ENCODE data around the gene TCTN1. TPM values are rescaled to one million over a fixed set of nuclear protein-coding genes. Genes with fewer than 3 reads are reported as not detected.

Gene TCTN1
- total and polyA plus RNA-seq, 2 of the 8 experiments (the other 6 are each of a cell fraction or from before 2014, with no cell fraction given), result 14.7 to 16.4 TPM

- H3K14ac ChIP-seq (ENCODE audit: insufficient read length), result no peak overlapping the region
- H2BK120ac ChIP-seq (replicated peaks; ENCODE audit: low read depth, low read length), result no peak overlapping the region
- H3K27me3 ChIP-seq (replicated peaks in 1 of 4; ENCODE audit: control insufficient read depth in 3 of 4, extremely low read depth in 1 of 4, insufficient read depth in 3 of 4, low read length in 3 of 4), result no peaks in the 10 kb centered on the region
- H3K9me3 ChIP-seq (ENCODE audit: insufficient read depth in 2 of 2, low read depth in 1 of 2, low read length in 1 of 2), result no peaks in the 10 kb centered on the region
- TF ChIP-seq SIRT6 (IDR thresholded peaks at IDR 0.05; ENCODE audit: low read length) (no peak), SIN3A (conservative IDR thresholded peaks at IDR 0.05 in 1 of 2, IDR thresholded peaks at IDR 0.05 in 1 of 2; ENCODE audit: low read depth in 1 of 2, low read length in 2 of 2) (no peak)
- no peaks in the 10 kb centered on the region for H3K4me1 ChIP-seq (replicated peaks in 1 of 4; ENCODE audit: control insufficient read depth in 3 of 4, insufficient read depth in 4 of 4, low read length in 3 of 4)
- FAIRE-seq, result no peak
- H2AK5ac ChIP-seq (ENCODE audit: low read depth, low read length), result no peak overlapping the region
- DNase-seq (ENCODE audit: low read depth in 1 of 2, low spot score in 2 of 2), result no peak
- no peak overlapping the region for H3K4ac ChIP-seq (replicated peaks; ENCODE audit: insufficient read length, low read depth, low read length)
- H3K18ac ChIP-seq (ENCODE audit: extremely low read depth, low read length), result no peak overlapping the region
- H2BK15ac ChIP-seq (ENCODE audit: low read length), result no peak overlapping the region
- no peak overlapping the region for H3K4me3 ChIP-seq (ENCODE audit: extremely low read depth in 1 of 4, insufficient read depth in 2 of 4, low read depth in 3 of 4, low read length in 4 of 4)
- H2AFZ ChIP-seq (ENCODE audit: low read length), result no peak overlapping the region
- no peak overlapping the region for H2BK5ac ChIP-seq (ENCODE audit: low read depth, low read length)
- no peak overlapping the region for H3K56ac ChIP-seq (replicated peaks; ENCODE audit: insufficient read length, low read depth, low read length)
- H4K5ac ChIP-seq (ENCODE audit: insufficient read length, low read depth, low read length), result no peak overlapping the region
- no peak overlapping the region for H4K91ac ChIP-seq (replicated peaks; ENCODE audit: insufficient read length, low read length)
- H3K79me2 ChIP-seq (ENCODE audit: control insufficient read depth in 1 of 2, insufficient read depth in 2 of 2, low read length in 2 of 2), result no peaks in the 10 kb centered on the region
- no peak overlapping the region for H3K9ac ChIP-seq (replicated peaks in 1 of 4; ENCODE audit: extremely low read depth in 1 of 4, low read depth in 3 of 4, low read length in 3 of 4)
- 0 out of 2 replicates have a peak, but pooled peaks cover 2% of the 10 kb centered on the region for H3K23me2 ChIP-seq (ENCODE audit: low read depth, low read length)
- no peaks in the 10 kb centered on the region; the same call in 1 of the 2 replicates for H3K79me1 ChIP-seq (ENCODE audit: low read depth, low read length)
- H3K27ac ChIP-seq (ENCODE audit: low read depth, low read length), result no peak overlapping the region
- POLR2A ChIA-PET (ENCODE audit: partially characterized antibody), result no interaction called here
- no peak overlapping the region for H2BK20ac ChIP-seq (ENCODE audit: low read length)
- 74% methylated on average over 5 of the region's 5 CpGs; no CpG with 5 or more reads in 1 of the 2 experiments for WGBS, 2 experiments (ENCODE audit: extremely low coverage in 1 of 2, insufficient coverage in 1 of 2, insufficient read length in 1 of 2, insufficient replicate concordance in 2 of 2, low coverage in 1 of 2, low lambda C conversion rate in 2 of 2, missing lambda C conversion rate in 1 of 2)
- no peak overlapping the region for H4K8ac ChIP-seq (ENCODE audit: extremely low read depth, insufficient read depth, low read length)
- no peak overlapping the region for H3K23ac ChIP-seq (ENCODE audit: insufficient read length)
- no peak overlapping the region for H3K4me2 ChIP-seq (ENCODE audit: insufficient read depth in 1 of 2, low read depth in 2 of 2, low read length in 2 of 2)
- H2BK12ac ChIP-seq (ENCODE audit: low read depth, low read length), result no peak overlapping the region
- CTCF ChIA-PET (ENCODE audit: partially characterized antibody), result interaction anchor here (1.0 kb wide), 1 partner anchor 28 kb away, joined by 4 read pairs; no protein-coding TSS in a partner anchor
- no peaks in the 10 kb centered on the region for H4K20me1 ChIP-seq (replicated peaks in 1 of 2; ENCODE audit: control insufficient read depth in 1 of 2, insufficient read depth in 2 of 2, low read length in 2 of 2)
- no peaks in the 10 kb centered on the region for H3K36me3 ChIP-seq (ENCODE audit: control insufficient read depth in 2 of 4, insufficient read depth in 4 of 4, low read length in 3 of 4)
These were observed 63.4 kb downstream of the TCTN1 start for GRCh38 chr12:110677206-110677911.

All from H1 (cell line).